Nucleus accumbens (tissue), 56 donors: ENCODE data around the gene HYAL1.

ENCODE experiments used
- DNase-seq, 56 donors: peaks; one replicate each; lab custom pipeline; 2025; lab: John Stamatoyannopoulos, UW

Gene HYAL1

DNA sequence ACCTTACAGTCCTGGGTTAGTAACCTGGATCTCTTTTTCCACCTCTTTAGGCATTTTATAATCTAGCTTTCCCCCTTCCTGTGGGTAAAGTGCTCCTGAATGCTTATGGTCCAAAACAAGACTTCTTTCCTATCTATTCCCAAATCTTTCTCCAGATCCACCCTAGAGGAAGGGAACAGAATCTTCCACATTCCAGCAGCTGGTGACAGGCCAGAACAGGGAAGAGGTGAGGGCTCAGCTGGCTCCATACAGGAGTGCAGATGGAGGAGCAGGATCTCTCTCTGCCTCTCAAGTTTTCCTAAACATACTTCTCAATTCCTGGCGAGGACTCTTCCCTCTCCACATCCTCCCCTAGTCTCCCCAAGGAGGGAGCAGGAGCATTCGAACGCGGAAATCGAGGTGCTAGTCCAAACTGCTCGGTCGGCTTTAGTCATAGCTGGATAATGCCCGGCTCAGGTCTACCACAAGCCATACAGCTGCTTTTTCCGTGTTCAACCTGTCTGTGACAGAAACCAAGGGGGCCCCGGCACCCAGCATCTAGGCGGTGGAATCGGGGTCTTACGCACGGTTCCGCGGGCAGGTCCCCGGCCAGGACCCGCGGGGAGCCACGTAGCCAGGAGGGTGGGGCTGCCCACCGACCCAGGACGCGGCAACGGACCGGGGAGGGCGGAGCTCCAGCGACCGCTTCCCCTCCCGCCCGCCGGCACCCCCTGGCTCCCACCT is 33.2 kb upstream of the HYAL1 start:
- DNase-seq = peak in 1 of 56 donors; percentile 57

DNA sequence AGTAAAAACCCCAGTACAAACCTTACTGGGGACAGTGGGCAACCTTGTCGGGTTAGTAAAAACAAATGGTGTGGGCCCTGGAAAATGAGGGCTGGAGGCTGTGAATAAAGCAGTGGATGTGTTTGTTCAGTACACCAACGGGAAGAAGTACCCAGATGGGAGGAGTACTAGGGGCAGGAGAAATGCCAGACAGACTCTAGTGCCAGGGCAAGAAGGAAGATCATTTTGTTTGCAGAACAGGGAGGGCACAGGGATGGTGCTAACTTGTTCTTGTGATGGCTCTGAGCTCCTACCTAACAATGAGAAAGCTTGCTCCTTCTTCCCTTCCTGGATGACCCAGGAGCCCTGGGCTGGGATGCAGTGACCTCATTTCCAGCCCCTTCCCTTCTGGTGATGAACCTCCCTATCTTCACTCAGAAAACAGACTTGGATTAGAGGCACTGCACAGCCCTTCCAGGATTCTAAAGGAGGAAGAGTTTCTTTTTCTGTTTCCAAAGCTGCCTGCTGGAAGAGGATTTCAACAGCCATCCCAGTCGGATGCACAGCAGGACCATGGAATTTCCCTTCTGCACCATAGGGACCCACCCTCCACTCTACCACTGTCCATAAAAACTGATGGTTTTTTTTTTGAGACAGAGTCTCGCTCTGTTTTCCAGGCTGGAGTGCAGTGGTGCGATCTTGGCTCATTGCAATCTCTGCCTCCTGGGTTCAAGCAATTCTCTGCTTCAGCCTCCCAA is 31.1 kb upstream of the HYAL1 start:
- DNase-seq = no peak

GRCh38 chr3:50333744-50334328 is 30.5 kb upstream of the HYAL1 start:
- DNase-seq = no peak

DNA sequence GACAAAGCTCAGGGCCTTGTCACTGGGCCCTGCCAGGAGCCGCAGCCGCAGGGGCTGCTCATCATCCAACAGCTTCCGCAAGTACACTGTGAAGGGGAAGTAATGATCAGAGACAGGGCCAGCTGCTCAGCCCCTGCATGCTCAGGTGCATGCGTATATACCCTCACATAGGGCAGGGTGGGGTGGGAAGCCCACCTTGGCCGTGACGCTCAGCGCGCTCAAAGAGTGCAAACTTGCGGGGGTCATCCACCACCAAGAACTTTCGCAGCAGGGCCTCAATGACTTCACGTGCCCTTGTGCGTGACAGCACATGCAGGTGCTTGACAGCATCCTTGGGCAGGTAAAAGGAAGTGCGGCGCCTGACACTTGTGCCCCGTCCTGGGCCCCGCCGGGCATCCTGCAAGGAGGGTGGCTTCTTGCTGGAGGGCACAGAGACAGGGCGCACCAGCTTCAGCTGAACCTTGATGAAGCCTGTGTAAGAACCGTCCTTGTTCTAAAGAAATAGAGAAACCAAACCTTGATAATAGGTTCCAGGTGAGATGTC is 28.1 kb upstream of the HYAL1 start:
- DNase-seq = no peak

- no peak for DNase-seq
Measured at GRCh38 chr3:50330330-50330729, 27.0 kb upstream of the HYAL1 start.

- peak; percentile 69 to 99 (median 93) for DNase-seq
Measured at GRCh38 chr3:50327943-50328691, 24.7 kb upstream of the HYAL1 start, which contains the start of gene TUSC2. Gene TUSC2, minus strand, starts transcription at chr3:50328223. Its CDS starts 124 bp downstream, at chr3:50328099.

DNA sequence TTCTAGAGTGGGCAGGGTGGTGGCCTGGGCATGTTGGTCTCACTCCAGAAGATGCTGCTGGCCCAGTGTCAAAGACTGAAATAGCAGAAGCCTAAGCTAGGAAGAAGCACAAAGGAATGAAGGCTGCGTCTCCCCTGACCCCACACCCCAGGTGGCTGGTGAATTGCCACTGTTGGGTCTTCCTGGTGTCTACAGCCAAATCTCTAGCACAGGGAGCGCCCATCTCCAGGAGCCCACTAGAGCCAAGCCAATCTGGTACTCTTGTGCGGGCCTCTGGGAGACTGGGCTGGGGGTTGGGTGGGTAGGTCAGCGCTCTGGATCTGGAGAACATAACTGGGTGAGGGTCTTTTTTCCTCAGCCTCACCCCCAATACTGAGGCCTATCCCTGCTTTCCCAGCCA is 23.8 kb upstream of the HYAL1 start:
- DNase-seq = no peak

- no peak for DNase-seq
Measured at GRCh38 chr3:50326182-50326541, 22.8 kb upstream of the HYAL1 start.

GRCh38 chr3:50325497-50326181 is 22.3 kb upstream of the HYAL1 start:
- DNase-seq = no peak

DNA sequence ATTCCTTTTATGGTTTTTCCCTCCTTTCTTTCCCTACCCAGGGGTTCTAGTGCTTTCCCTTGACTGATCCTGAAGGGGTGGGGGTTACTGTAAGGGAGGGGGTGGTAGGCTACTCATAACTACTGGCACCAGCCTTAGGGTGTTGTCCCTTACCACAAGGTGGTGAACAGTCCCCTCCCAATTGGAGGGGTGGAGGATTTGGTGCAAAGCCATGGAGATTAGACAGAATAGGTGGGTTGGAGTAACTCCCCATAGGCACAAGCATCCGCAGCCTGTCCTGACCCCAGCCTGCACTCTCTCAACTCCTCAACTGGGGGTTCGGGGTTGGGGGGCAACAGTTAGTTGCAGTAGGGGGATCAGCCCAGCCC is 21.7 kb upstream of the HYAL1 start:
- no peak for DNase-seq

DNA sequence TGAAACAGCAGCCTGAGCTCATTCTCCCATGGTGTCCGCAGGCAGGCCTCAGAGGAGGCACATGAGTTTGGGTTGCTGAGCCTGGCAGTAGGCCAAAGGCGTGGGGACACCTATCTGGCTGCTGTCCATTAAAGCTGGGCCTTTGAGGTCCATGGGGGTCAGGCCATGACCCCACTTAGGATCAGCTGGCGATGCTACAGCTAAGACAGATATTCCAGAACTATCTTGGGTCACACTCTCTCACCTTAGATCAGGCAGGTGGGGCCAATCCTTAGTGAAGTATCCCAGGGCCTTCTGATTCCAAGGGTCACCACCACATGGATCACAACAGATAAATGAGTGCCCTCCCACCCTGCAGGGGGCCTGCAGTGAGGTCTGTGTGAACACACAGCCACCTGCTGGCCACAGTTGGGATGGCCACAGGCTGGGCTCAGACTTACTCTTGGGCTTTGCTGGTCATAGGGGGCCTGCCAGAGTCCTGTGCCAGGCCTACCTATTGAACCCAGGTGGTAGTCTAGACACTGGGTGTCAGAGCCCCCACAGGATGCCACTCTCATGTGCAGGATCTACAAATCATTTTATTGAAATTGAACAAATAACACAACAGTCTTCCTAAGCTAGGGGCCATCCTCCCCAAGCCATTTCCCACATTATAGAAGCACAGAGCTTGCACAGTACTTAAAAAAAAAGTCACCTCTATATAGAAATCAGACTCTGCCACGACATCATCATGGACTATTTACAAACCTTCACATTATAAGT is 21.2 kb upstream of the HYAL1 start:
- DNase-seq = peak in 42 of 56 donors; percentile 18 to 81 (median 44)

DNA sequence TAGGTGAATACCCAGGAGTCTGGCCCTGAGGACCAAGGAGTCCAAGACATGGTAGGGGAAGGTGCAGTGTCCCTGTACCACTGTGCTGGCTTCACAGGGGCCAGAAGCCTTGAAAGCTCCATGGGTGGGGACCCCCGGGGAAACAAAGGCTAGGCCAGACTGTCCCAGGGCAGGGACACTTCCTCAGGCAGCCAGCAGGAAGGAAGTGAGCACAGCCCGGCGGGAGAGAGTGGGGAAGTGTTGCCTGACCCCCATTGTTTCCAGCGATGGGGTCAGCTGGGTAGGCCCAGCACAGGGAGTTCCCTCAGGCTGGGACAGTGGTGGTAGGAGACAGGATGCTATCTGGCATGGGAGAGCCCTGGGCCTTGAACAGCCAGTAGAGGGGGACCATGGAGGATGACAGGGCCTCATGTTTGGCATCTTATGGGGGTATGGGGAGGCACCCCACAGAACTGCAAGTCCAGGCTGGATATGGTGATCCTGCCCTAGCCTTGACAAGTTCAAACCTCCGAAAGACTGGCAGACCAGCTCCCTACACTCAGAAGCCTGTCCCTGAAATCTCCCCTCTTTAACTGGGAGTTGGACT is 20.3 kb upstream of the HYAL1 start:
- DNase-seq = no peak

DNA sequence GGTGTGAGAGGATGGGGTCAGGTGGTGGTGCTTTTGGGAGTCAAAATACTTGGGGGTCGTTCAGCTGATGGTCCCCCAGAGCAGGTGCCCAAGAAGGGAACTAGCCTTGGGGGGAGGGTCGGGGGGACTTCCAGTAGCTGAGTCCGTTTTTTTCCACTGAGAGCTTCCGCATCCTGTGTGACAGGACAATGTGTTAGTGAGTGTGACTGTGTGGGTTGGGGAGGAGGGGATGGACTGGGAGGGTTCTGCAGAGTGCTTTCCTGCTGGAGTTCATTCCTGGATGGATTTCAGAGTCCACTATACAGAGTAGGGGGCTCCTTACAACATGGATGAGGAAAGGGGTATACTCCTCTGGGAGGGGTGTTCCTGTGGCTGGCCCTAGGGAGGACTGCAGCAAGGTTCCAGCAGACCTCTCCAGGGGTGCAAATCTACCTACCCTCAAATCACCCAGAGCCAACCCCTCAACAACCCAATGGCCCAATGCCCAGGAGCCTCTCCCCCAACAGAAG is 19.8 kb upstream of the HYAL1 start:
- DNase-seq = peak in 1 of 56 donors; percentile 27

GRCh38 chr3:50322386-50323091 is 19.2 kb upstream of the HYAL1 start, which contains the start of gene HYAL2:
Gene HYAL2, minus strand, starts transcription at chr3:50322745. Its CDS starts 2,256 bp downstream, at chr3:50320489.
- no peak for DNase-seq

GRCh38 chr3:50322115-50322385 is 18.7 kb upstream of the HYAL1 start:
- no peak for DNase-seq

DNA sequence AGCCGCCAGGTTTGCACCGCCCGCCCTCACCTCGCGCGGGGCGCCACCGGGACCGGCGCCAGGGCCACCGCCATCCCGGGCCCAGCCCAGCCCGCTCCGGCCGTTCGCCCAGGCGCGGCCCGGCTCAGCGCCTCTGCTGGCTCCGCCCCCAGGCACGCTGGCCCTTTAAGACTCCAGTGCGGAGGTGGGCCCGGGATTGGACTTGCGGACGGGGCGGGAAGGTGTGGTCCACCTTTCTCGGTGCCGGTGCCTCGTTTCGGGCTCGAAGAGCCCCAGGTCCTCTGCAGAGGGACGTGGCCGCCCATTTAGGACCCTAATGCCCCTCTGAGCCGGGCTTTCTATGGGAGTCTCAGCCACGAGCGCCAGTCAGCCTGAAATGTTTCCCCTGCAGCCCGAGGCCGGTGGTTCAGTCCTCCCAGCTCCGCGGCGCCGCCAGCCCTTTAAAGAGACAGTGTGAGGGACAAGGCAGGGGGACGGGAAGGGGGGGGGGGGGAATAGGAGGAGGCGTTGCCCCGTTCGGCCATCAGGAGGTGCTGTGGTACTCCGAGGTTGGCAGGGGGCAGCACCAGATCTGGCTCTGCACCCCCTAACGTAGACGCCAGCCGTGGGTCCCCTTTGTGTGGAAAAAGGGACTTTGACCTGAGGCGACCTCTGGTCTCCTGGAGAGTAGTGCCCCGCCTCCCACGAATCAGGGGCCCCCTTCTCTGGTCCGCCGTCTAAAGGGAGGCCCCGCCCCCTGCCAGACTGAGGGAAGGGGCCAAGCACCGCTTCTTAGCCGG is 18.2 kb upstream of the HYAL1 start:
- peak in 55 of 56 donors; percentile 69 to 96 (median 89) for DNase-seq

- DNase-seq = peak in 54 of 56 donors; percentile 54 to 96 (median 86)
Measured at GRCh38 chr3:50320853-50321335, 17.5 kb upstream of the HYAL1 start.
